H1 (cell line): Measurements from ENCODE around the gene SSH2.

ENCODE experiments used
- BACH1 ChIP-seq: IDR thresholded peaks from 2 replicates; pipeline ENCODE4 v1.6.1; 2012; ENCODE audit warnings: low read length, improper control_type of control experiment
- E2F6 ChIP-seq: IDR thresholded peaks from 2 replicates; pipeline ENCODE4 v1.6.1; 2012; ENCODE audit warnings: inconsistent platforms
- FOSL1 ChIP-seq: IDR thresholded peaks from 2 replicates; pipeline ENCODE4 v1.6.1; 2011; ENCODE audit warnings: mild to moderate bottlenecking, low read depth, low read length, moderate library complexity; ENCODE audit not compliant: insufficient read depth
- GABPA ChIP-seq: IDR thresholded peaks from 2 replicates; pipeline ENCODE4 v1.6.1; 2011; ENCODE audit warnings: mild to moderate bottlenecking, low read length, moderate library complexity, borderline replicate concordance; ENCODE audit not compliant: insufficient read depth
- POLR2A ChIP-seq, 2 experiments: IDR thresholded peaks; 1 replicate in 1 of 2; 2 replicates in 1 of 2; pipeline ENCODE4 v1.6.1; 2011; ENCODE audit warnings: low read depth in 2 of 2, low read length in 2 of 2, mild to moderate bottlenecking in 2 of 2; ENCODE audit errors: control extremely low read depth in 1 of 2
- POLR2AphosphoS5 ChIP-seq: IDR thresholded peaks from 2 replicates; pipeline ENCODE4 v1.6.1; 2011; ENCODE audit warnings: low read depth, low read length
- RAD21 ChIP-seq, 2 experiments: IDR thresholded peaks in 1 of 2; conservative IDR thresholded peaks in 1 of 2; 2 replicates each; pipeline ENCODE4 v1.6.1; 2011; ENCODE audit warnings: low read depth in 2 of 2, low read length in 2 of 2, improper control_type of control experiment in 1 of 2, inconsistent platforms in 1 of 2, mild to moderate bottlenecking in 1 of 2, moderate library complexity in 1 of 2
- SIN3A ChIP-seq, 2 experiments: IDR thresholded peaks in 1 of 2; conservative IDR thresholded peaks in 1 of 2; 2 replicates each; pipeline ENCODE4 v1.6.1; 2011 to 2012; ENCODE audit warnings: low read length in 2 of 2, improper control_type of control experiment in 1 of 2, low read depth in 1 of 2, mild to moderate bottlenecking in 1 of 2
- SIRT6 ChIP-seq: IDR thresholded peaks from one replicate; pipeline ENCODE4 v1.7.1; 2012; ENCODE audit warnings: low read length, inconsistent platforms
- TF ChIP-seq, protein P1 (sequence below), 3 experiments: IDR thresholded peaks; 1 replicate in 2 of 3; 2 replicates in 1 of 3; pipeline versions ENCODE4 v1.5.1 to v1.6.1; 2011; ENCODE audit warnings: low read length in 3 of 3, mild to moderate bottlenecking in 3 of 3, inconsistent platforms in 2 of 3, low read depth in 1 of 3, moderate library complexity in 1 of 3; ENCODE audit not compliant: insufficient read depth in 1 of 3; ENCODE audit errors: control extremely low read depth in 1 of 3
- TF ChIP-seq, protein P2 (sequence below): IDR thresholded peaks from 2 replicates; pipeline ENCODE4 v1.6.1; 2011; ENCODE audit warnings: low read length, improper control_type of control experiment

- TF ChIP-seq, protein P1, sequence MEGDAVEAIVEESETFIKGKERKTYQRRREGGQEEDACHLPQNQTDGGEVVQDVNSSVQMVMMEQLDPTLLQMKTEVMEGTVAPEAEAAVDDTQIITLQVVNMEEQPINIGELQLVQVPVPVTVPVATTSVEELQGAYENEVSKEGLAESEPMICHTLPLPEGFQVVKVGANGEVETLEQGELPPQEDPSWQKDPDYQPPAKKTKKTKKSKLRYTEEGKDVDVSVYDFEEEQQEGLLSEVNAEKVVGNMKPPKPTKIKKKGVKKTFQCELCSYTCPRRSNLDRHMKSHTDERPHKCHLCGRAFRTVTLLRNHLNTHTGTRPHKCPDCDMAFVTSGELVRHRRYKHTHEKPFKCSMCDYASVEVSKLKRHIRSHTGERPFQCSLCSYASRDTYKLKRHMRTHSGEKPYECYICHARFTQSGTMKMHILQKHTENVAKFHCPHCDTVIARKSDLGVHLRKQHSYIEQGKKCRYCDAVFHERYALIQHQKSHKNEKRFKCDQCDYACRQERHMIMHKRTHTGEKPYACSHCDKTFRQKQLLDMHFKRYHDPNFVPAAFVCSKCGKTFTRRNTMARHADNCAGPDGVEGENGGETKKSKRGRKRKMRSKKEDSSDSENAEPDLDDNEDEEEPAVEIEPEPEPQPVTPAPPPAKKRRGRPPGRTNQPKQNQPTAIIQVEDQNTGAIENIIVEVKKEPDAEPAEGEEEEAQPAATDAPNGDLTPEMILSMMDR (IDR thresholded peaks at IDR 0.05; ENCODE audit: control extremely low read depth in 1 of 3, insufficient read depth in 1 of 3, low read depth in 1 of 3, low read length in 3 of 3), result no peak
- no peak for TF ChIP-seq FOSL1
- no peak for TF ChIP-seq GABPA
- no peak for TF ChIP-seq POLR2AphosphoS5
- TF ChIP-seq SIN3A (conservative IDR thresholded peaks at IDR 0.05 in 1 of 2, IDR thresholded peaks at IDR 0.05 in 1 of 2; ENCODE audit: low read depth in 1 of 2, low read length in 2 of 2), result no peak
- no peak for TF ChIP-seq BACH1
- TF ChIP-seq RAD21 (IDR thresholded peaks at IDR 0.05 in 1 of 2, conservative IDR thresholded peaks at IDR 0.05 in 1 of 2; ENCODE audit: low read depth in 2 of 2, low read length in 2 of 2), result no peak
- no peak for TF ChIP-seq POLR2A (IDR thresholded peaks at IDR 0.05; ENCODE audit: control extremely low read depth in 1 of 2, low read depth in 2 of 2, low read length in 2 of 2)
- TF ChIP-seq, protein P2, sequence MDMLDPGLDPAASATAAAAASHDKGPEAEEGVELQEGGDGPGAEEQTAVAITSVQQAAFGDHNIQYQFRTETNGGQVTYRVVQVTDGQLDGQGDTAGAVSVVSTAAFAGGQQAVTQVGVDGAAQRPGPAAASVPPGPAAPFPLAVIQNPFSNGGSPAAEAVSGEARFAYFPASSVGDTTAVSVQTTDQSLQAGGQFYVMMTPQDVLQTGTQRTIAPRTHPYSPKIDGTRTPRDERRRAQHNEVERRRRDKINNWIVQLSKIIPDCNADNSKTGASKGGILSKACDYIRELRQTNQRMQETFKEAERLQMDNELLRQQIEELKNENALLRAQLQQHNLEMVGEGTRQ, result no peak
- TF ChIP-seq E2F6, result no peak
- no peak for TF ChIP-seq SIRT6
These were observed 332.5 kb downstream of the SSH2 start for GRCh38 chr17:29597361-29598172.
